Common myeloid progenitor, CD34-positive (primary cell): ENCODE measurements around the gene USP1.

Source experiments
- CTCF ChIA-PET: fragments of 350-600 bp; sonication (Branson Sonifier 250); formaldehyde crosslinking; loops from one replicate; lab custom pipeline; 2021; ENCODE audit warnings: antibody characterized with exemption; lab: Charles Lee
- POLR2A ChIA-PET: fragments of 350-600 bp; sonication (Branson Sonifier 250); formaldehyde crosslinking; loops from one replicate; lab custom pipeline; 2021; ENCODE audit warnings: antibody characterized with exemption; lab: Charles Lee
- DNase-seq, 3 donors: peaks; one replicate each; pipeline versions ENCODE4 v3.0.0 to v3.0.0-alpha.2; 2013
- H3K27ac ChIP-seq, 2 experiments: 1 replicate in 1 of 2; 2 replicates in 1 of 2; pipeline ENCODE4 v1.7.0; 2013; ENCODE audit warnings: inconsistent platforms in 2 of 2, low read length in 2 of 2, mild to moderate bottlenecking in 2 of 2, low read depth in 1 of 2, moderate library complexity in 1 of 2; ENCODE audit not compliant: severe bottlenecking in 2 of 2, insufficient read depth in 1 of 2, poor library complexity in 1 of 2
- H3K27me3 ChIP-seq, 5 experiments: replicated peaks in 2 of 5; 1 replicate in 3 of 5; 2 replicates in 2 of 5; pipeline versions ENCODE4 v1.6.1 to v1.7.0; 2013; ENCODE audit warnings: low read length in 4 of 5, mild to moderate bottlenecking in 2 of 5, moderate library complexity in 2 of 5, inconsistent platforms in 1 of 5; ENCODE audit not compliant: insufficient read depth in 5 of 5, control insufficient read depth in 4 of 5
- H3K36me3 ChIP-seq, 4 experiments: 1 replicate in 2 of 4; 2 replicates in 2 of 4; pipeline versions ENCODE4 v1.6.1 to v1.7.0; 2013; ENCODE audit warnings: low read length in 3 of 4, control low read depth in 1 of 4, mild to moderate bottlenecking in 1 of 4; ENCODE audit not compliant: control insufficient read depth in 4 of 4, insufficient read depth in 4 of 4
- H3K4me1 ChIP-seq, 4 experiments: 1 replicate in 3 of 4; 2 replicates in 1 of 4; pipeline versions ENCODE4 v1.6.1 to v1.7.1; 2013; ENCODE audit warnings: low read length in 3 of 4, mild to moderate bottlenecking in 3 of 4, control low read depth in 1 of 4, inconsistent platforms in 1 of 4, moderate library complexity in 1 of 4; ENCODE audit not compliant: control insufficient read depth in 4 of 4, insufficient read depth in 4 of 4; ENCODE audit errors: control extremely low read depth in 1 of 4
- H3K4me3 ChIP-seq, 7 experiments: 1 replicate in 4 of 7; 2 replicates in 3 of 7; pipeline versions ENCODE4 v1.5.1 to v1.7.0; 2013; ENCODE audit warnings: mild to moderate bottlenecking in 7 of 7, low read length in 6 of 7, moderate library complexity in 6 of 7, inconsistent platforms in 2 of 7, low read depth in 2 of 7, control low read depth in 1 of 7; ENCODE audit not compliant: insufficient read depth in 4 of 7, control insufficient read depth in 1 of 7; ENCODE audit errors: extremely low read depth in 1 of 7
- H3K9me3 ChIP-seq, 5 experiments: 1 replicate in 4 of 5; 2 replicates in 1 of 5; pipeline versions ENCODE4 v1.6.1 to v1.7.1; 2013; ENCODE audit warnings: low read length in 4 of 5, mild to moderate bottlenecking in 2 of 5, inconsistent platforms in 1 of 5, low read depth in 1 of 5, moderate library complexity in 1 of 5; ENCODE audit not compliant: control insufficient read depth in 4 of 5, insufficient read depth in 2 of 5; ENCODE audit errors: control extremely low read depth in 1 of 5
- WGBS: methylation state at CpG from one replicate; pipeline ENCODE4 v1.1.5; 2013; ENCODE audit not compliant: insufficient coverage; 5-methylcytosine and 5-hydroxymethylcytosine counted together

The USP1 gene

GRCh38 chr1:62444701-62445100 is 7.9 kb downstream of the USP1 start:
- peaks cover 18 to 60% (median 40%) of the 10 kb centered on the region in 4 experiments for H3K36me3 ChIP-seq
- peaks cover 7 to 18% (median 10%) of the 10 kb centered on the region in 4 experiments for H3K4me1 ChIP-seq
- H3K9me3 ChIP-seq = no peaks in the 10 kb centered on the region
- ChIA-PET CTCF (no interaction called here), POLR2A (no interaction called here)
- H3K27me3 ChIP-seq = no peaks in the 10 kb centered on the region
- no CpG with 5 or more reads among the region's 1 CpG for WGBS
- DNase-seq = peak in 2 of 3 donors; percentile 40 to 45
- H3K27ac ChIP-seq = peak overlapping the region in 1 of 2 experiments; percentile 30
- H3K4me3 ChIP-seq = no peak overlapping the region

DNA sequence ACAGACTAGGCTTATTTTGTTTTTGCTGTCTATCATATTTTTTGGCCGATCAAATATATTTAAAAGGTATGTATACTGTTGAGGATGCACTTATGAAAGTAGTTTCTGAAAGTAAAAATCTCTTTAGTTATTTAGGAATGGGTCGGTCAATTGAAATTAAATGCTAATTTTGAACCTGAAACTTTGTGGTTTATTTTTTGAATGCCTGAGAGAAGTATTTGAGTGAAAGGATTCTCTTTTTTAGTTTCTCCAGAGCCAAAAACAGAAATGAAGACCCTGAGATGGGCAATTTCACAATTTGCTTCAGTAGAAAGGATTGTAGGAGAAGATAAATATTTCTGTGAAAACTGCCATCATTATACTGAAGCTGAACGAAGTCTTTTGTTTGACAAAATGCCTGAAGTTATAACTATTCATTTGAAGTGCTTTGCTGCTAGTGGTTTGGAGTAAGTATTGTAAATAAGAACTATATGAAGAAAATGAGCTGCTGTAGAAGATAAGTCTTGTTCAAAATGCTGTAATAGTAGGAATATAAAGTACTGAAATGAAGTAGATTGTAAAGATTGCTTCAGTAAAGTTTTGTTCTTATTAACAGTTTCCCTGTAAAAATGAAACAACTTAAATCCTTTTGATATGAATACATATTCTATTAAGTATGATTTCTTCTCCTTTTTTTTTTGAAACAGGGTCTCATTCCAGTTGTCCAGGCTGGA is 11.5 kb downstream of the USP1 start:
- no peak for DNase-seq
- peak overlapping the region in 1 of 2 experiments; percentile 29 for H3K27ac ChIP-seq
- ChIA-PET POLR2A (no interaction called here), CTCF (interaction anchor here (1.6 to 2.3 kb wide), 2 partner anchors 7 to 298 kb away, joined by 4 to 10 read pairs; no protein-coding TSS in a partner anchor)
- no peak overlapping the region for H3K4me3 ChIP-seq
- H3K27me3 ChIP-seq = no peaks in the 10 kb centered on the region
- peaks cover 12 to 68% (median 45%) of the 10 kb centered on the region in 4 experiments for H3K36me3 ChIP-seq
- H3K4me1 ChIP-seq = peaks cover 2 to 12% (median 3%) of the 10 kb centered on the region in 4 experiments
- H3K9me3 ChIP-seq = no peaks in the 10 kb centered on the region
- WGBS = 100% methylated on average over 1 of the region's 3 CpGs

DNA sequence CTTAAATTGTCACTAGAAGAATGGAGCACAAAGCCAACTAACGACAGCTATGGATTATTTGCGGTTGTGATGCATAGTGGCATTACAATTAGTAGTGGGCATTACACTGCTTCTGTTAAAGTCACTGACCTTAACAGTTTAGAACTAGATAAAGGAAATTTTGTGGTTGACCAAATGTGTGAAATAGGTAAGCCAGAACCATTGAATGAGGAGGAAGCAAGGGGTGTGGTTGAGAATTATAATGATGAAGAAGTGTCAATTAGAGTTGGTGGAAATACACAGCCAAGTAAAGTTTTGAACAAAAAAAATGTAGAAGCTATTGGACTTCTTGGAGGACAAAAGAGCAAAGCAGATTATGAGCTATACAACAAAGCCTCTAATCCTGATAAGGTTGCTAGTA is 13.5 kb downstream of the USP1 start:
- Histone ChIP-seq H3K4me1 (peaks cover 0 to 2% (median 0%) of the 10 kb centered on the region in 4 experiments), H3K27me3 (no peaks in the 10 kb centered on the region), H3K9me3 (no peaks in the 10 kb centered on the region), H3K4me3 (no peak overlapping the region), H3K36me3 (peaks cover 12 to 72% (median 47%) of the 10 kb centered on the region in 4 experiments), H3K27ac (no peak overlapping the region)
- DNase-seq = no peak
- WGBS = 100% methylated on average over 2 of the region's 2 CpGs
- ChIA-PET CTCF (interaction anchor here (0.6 to 2.3 kb wide), 2 partner anchors 9 to 261 kb away, joined by 4 to 10 read pairs; no protein-coding TSS in a partner anchor), POLR2A (interaction anchor here (1.0 kb wide), 1 partner anchor 10 kb away, joined by 4 read pairs; no protein-coding TSS in a partner anchor)

DNA sequence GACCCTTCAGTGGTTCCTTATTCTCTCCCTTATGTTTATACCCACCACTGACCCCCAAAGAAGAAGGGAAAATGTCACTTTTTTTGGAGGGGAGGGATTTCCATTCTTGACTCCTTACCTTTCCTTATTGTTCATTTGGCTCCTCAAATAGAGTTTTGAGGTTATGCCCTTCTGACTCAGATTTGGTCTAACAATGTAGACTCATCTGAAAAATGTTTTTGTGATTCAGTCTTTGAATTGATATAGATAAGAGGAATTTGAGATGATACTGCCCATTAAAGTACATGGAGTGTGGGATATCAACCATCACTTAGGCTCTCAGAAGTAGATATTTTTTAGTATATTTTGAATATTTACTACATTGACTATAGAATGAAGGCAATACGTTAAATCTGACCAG is 16.1 kb downstream of the USP1 start:
- no CpG with 5 or more reads among the region's 1 CpG for WGBS
- Histone ChIP-seq H3K4me1 (no peaks in the 10 kb centered on the region), H3K36me3 (peaks cover 11 to 70% (median 44%) of the 10 kb centered on the region in 4 experiments), H3K9me3 (no peaks in the 10 kb centered on the region), H3K27ac (no peak overlapping the region), H3K4me3 (no peak overlapping the region), H3K27me3 (no peaks in the 10 kb centered on the region)
- no peak for DNase-seq
- POLR2A ChIA-PET = no interaction called here
- CTCF ChIA-PET = no interaction called here

DNA sequence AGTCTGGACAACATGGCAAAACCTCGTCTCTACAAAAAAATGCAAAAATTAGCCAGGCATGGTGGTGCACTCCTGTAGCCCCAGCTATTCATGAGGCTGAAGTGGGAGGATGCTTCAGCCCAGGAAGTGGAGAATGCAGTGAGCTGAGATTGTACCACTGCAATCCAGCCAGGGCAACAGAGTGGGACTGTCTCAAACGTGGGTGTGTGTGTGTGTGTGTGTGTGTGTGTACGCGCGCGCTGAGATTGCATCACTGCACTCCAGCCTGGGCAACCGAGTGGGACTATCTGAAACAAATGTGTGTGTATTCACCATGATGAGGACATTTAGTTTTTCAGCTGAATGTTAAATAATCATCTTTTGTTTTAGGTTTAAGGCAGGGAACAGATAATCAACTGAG is 21.1 kb downstream of the USP1 start:
- ChIA-PET CTCF (interaction anchor here (0.7 kb wide), 1 partner anchor 423 kb away, joined by 3 read pairs; no protein-coding TSS in a partner anchor), POLR2A (no interaction called here)
- Histone ChIP-seq H3K36me3 (peaks cover 7 to 33% (median 18%) of the 10 kb centered on the region in 4 experiments), H3K4me3 (no peak overlapping the region), H3K27ac (no peak overlapping the region), H3K4me1 (peaks cover 0 to 3% (median 1%) of the 10 kb centered on the region in 4 experiments), H3K27me3 (no peaks in the 10 kb centered on the region), H3K9me3 (no peaks in the 10 kb centered on the region)
- WGBS = 70% methylated on average over 7 of the region's 7 CpGs
- DNase-seq = no peak

GRCh38 chr1:62462370-62462769 is 25.5 kb downstream of the USP1 start:
- peaks cover 0 to 3% (median 1%) of the 10 kb centered on the region in 4 experiments for H3K4me1 ChIP-seq
- POLR2A ChIA-PET = interaction anchor here (1.0 kb wide), 1 partner anchor 29 kb away, joined by 3 read pairs; no protein-coding TSS in a partner anchor
- no peaks in the 10 kb centered on the region for H3K27me3 ChIP-seq
- CTCF ChIA-PET = no interaction called here
- peaks cover 2 to 29% (median 18%) of the 10 kb centered on the region in 4 experiments for H3K36me3 ChIP-seq
- no CpG with 5 or more reads among the region's 3 CpGs for WGBS
- no peak overlapping the region for H3K4me3 ChIP-seq
- H3K9me3 ChIP-seq = peaks cover 0 to 9% (median 0%) of the 10 kb centered on the region in 5 experiments
- DNase-seq = peak; percentile 14 to 71 (median 66)
- H3K27ac ChIP-seq = no peak overlapping the region

DNA sequence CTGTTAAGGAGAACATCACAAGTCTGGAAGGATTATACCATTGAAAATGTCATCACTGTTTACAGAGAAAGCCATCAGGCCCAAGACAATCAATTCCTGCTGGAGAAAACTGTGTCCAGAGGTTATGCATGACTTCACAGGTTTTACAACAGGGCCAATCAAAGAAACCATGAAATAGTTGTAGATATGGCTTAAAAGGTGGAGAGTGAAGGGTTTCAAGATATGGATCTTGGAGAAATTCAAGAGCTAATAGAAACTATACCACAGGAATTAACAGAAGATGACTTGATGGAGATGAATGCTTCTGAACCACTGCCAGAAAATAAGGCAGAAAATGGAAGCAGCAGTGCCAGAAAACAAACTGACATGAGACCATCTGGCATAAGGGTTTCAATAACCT is 30.2 kb downstream of the USP1 start:
- no peak for DNase-seq
- Histone ChIP-seq H3K27me3 (no peaks in the 10 kb centered on the region), H3K27ac (no peak overlapping the region), H3K4me3 (no peak overlapping the region), H3K36me3 (peaks cover 4 to 49% (median 19%) of the 10 kb centered on the region in 4 experiments), H3K4me1 (peaks cover 0 to 3% (median 1%) of the 10 kb centered on the region in 4 experiments), H3K9me3 (peaks cover 0 to 18% (median 0%) of the 10 kb centered on the region in 5 experiments)
- ChIA-PET CTCF (no interaction called here), POLR2A (no interaction called here)
